Measurements from ENCODE around the gene NPAS2. TPM values are rescaled to one million over a fixed set of nuclear protein-coding genes. Genes with fewer than 3 reads are reported as not detected.
A peak's percentile ranks its signal among the peaks of the same experiment; 100 is the strongest.

Gene NPAS2
- total RNA-seq, 5 donors from 2014 or later (not counting 1 experiment from before 2014, with no cell fraction given), result 3.5 to 9.5 (median 4.4) TPM

DNA sequence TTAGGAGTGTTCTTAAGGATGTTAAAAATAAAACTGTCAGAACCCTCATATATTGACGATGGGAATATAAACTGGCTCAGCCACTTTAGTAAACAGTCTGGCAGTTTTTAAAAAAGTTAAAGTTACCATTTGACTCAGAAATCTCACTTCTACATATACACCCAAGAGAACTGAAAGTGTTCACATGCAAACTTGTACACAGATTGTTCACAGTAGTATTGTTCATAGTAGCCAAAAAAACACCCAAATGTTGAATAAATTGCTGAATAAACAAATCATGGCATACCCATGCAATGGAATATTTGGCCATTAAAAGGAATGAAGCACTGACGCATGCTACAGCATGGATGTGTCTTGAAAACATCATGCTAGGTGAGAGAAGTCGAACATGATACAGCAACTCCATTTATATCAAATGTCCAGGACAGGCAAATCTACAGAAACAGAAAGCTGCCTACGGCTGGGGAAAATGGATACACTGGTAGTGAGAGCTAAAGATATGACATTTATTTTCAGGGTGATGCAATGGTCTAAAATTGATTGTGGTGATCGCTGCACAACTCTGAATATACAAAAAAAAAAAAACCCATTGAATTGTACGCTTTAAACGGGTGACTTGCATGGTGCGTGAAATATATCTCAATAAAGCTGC, 192.2 kb downstream of the NPAS2 start:
- CTCF ChIA-PET, result interaction anchor here (0.6 to 1.6 kb wide), 19 partner anchors 8 to 1163 kb away, joined by 3 to 42 read pairs (median 3); partner anchors contain the start of genes CREG2 (in 1 of the 2), PDCL3 (in 1 of the 2) and RPL31 (in 1 of the 2)
- no peak for DNase-seq
- no peak overlapping the region for H3K4me3 ChIP-seq (ENCODE audit: control insufficient read depth in 1 of 2, extremely low read depth in 1 of 2, low read length in 1 of 2)
- POLR2A ChIA-PET, result interaction anchor here (0.6 to 1.0 kb wide), 4 partner anchors 9 to 498 kb away, joined by 3 read pairs; no protein-coding TSS in a partner anchor
- peaks cover 18 to 24% (median 20%) of the 10 kb centered on the region in 3 donors for H3K4me1 Mint-ChIP-seq
- no peaks in the 10 kb centered on the region for H3K27me3 ChIP-seq (replicated peaks in 1 of 2; ENCODE audit: control insufficient read depth in 2 of 2, extremely low read depth in 1 of 2, insufficient read depth in 2 of 2, low read length in 1 of 2)
- H3K4me1 ChIP-seq (ENCODE audit: control insufficient read depth in 1 of 2, extremely low read depth in 1 of 2, insufficient read depth in 2 of 2, low read length in 2 of 2), result no peaks in the 10 kb centered on the region
- no peak for ATAC-seq (replicated peaks in 1 of 4)
- no peaks in the 10 kb centered on the region for H3K27me3 Mint-ChIP-seq
- H3K27ac ChIP-seq (ENCODE audit: low read length), result no peak overlapping the region
- no peaks in the 10 kb centered on the region for H3K9me3 ChIP-seq
- peaks cover 0 to 31% of the 10 kb centered on the region in 2 donors for H3K36me3 ChIP-seq (ENCODE audit: control insufficient read depth in 2 of 2, extremely low read depth in 1 of 2, insufficient read depth in 1 of 2, low read length in 1 of 2)
- H3K9me3 Mint-ChIP-seq, result no peaks in the 10 kb centered on the region
- no peak overlapping the region for H3K4me3 Mint-ChIP-seq
- no CpG with 5 or more reads among the region's 8 CpGs for WGBS (ENCODE audit: insufficient coverage)
- peak overlapping the region; percentile 4 to 18 for H3K27ac Mint-ChIP-seq
- H3K36me3 Mint-ChIP-seq, result peaks cover 21% of the 10 kb centered on the region

- DNase-seq (peak in 16 of 35 experiments; percentile 9 to 71 (median 16)), ATAC-seq (replicated peaks in 1 of 4) (no peak)
- Histone ChIP-seq H3K4me3 (ENCODE audit: control insufficient read depth in 1 of 2, extremely low read depth in 1 of 2, low read length in 1 of 2) (no peak overlapping the region), H3K4me1 (ENCODE audit: control insufficient read depth in 1 of 2, extremely low read depth in 1 of 2, insufficient read depth in 2 of 2, low read length in 2 of 2) (no peaks in the 10 kb centered on the region), H3K36me3 (ENCODE audit: control insufficient read depth in 2 of 2, extremely low read depth in 1 of 2, insufficient read depth in 1 of 2, low read length in 1 of 2) (peaks cover 0 to 26% of the 10 kb centered on the region in 2 donors), H3K27ac (ENCODE audit: low read length) (no peak overlapping the region), H3K9me3 (no peaks in the 10 kb centered on the region), H3K27me3 (replicated peaks in 1 of 2; ENCODE audit: control insufficient read depth in 2 of 2, extremely low read depth in 1 of 2, insufficient read depth in 2 of 2, low read length in 1 of 2) (no peaks in the 10 kb centered on the region)
- Mint-ChIP-seq H3K36me3 (peaks cover 16% of the 10 kb centered on the region), H3K27me3 (no peaks in the 10 kb centered on the region), H3K9me3 (no peaks in the 10 kb centered on the region), H3K4me3 (no peak overlapping the region), H3K27ac (peak overlapping the region in 1 of 2 donors; percentile 18), H3K4me1 (peaks cover 15 to 24% (median 16%) of the 10 kb centered on the region in 3 donors)
- ChIA-PET CTCF (interaction anchor here (0.6 to 1.6 kb wide), 19 partner anchors 9 to 1164 kb away, joined by 3 to 42 read pairs (median 4); partner anchors contain the start of genes CREG2 (in 1 of the 2), PDCL3 (in 1 of the 2) and RPL31 (in 1 of the 2)), POLR2A (interaction anchor here in 1 of 2 donors (0.6 to 1.0 kb wide), 3 partner anchors 9 to 192 kb away, joined by 3 to 4 read pairs (median 3); no protein-coding TSS in a partner anchor)
- 61% methylated on average over 4 of the region's 5 CpGs for WGBS (ENCODE audit: insufficient coverage)
Measured at GRCh38 chr2:101012706-101013181, 192.8 kb downstream of the NPAS2 start.

DNA sequence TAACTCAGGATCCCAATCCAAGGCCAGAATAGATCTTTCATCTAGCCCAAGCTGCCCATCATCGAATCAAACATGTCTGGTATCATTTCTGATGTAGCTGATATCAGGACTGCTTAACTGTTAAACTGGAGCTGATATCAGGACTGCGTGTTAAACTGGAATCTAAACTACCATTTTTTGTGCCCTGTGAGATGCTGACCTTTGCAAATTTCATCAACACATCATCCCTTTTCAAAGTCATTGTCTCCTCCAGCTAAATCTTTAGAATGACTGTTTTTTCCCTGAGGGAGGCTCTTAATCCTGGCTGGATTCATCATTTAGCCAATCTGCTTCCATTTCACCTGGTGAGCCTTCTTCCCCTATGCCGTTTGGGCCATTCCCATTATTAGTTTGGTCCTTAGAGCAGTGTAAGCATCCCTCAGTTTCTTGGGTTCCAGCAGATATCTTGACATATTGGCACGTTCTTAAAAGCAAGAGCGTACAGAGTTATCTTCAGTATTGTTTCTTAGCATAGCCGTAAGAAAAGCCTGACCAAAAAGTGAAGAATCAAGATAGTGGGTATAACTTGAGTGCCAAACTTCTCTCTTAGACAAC, 194.4 kb downstream of the NPAS2 start:
- ATAC-seq (replicated peaks in 1 of 4) (no peak), DNase-seq (no peak)
- Mint-ChIP-seq H3K4me3 (no peak overlapping the region), H3K4me1 (peaks cover 9 to 11% (median 9%) of the 10 kb centered on the region in 3 donors), H3K27ac (no peak overlapping the region), H3K27me3 (no peaks in the 10 kb centered on the region), H3K36me3 (peaks cover 12% of the 10 kb centered on the region), H3K9me3 (no peaks in the 10 kb centered on the region)
- POLR2A ChIA-PET, result no interaction called here
- H3K27me3 ChIP-seq (replicated peaks in 1 of 2; ENCODE audit: control insufficient read depth in 2 of 2, extremely low read depth in 1 of 2, insufficient read depth in 2 of 2, low read length in 1 of 2), result no peaks in the 10 kb centered on the region
- no peak overlapping the region for H3K27ac ChIP-seq (ENCODE audit: low read length)
- no peaks in the 10 kb centered on the region for H3K9me3 ChIP-seq
- H3K36me3 ChIP-seq (ENCODE audit: control insufficient read depth in 2 of 2, extremely low read depth in 1 of 2, insufficient read depth in 1 of 2, low read length in 1 of 2), result peaks cover 0 to 28% of the 10 kb centered on the region in 2 donors
- H3K4me3 ChIP-seq (ENCODE audit: control insufficient read depth in 1 of 2, extremely low read depth in 1 of 2, low read length in 1 of 2), result no peak overlapping the region
- CTCF ChIA-PET, result interaction anchor here in 1 of 2 donors (0.7 kb wide), 3 partner anchors 8 to 12 kb away, joined by 3 to 6 read pairs (median 4); no protein-coding TSS in a partner anchor
- 100% methylated on average over 1 of the region's 6 CpGs for WGBS (ENCODE audit: insufficient coverage)
- H3K4me1 ChIP-seq (ENCODE audit: control insufficient read depth in 1 of 2, extremely low read depth in 1 of 2, insufficient read depth in 2 of 2, low read length in 2 of 2), result no peaks in the 10 kb centered on the region

DNA sequence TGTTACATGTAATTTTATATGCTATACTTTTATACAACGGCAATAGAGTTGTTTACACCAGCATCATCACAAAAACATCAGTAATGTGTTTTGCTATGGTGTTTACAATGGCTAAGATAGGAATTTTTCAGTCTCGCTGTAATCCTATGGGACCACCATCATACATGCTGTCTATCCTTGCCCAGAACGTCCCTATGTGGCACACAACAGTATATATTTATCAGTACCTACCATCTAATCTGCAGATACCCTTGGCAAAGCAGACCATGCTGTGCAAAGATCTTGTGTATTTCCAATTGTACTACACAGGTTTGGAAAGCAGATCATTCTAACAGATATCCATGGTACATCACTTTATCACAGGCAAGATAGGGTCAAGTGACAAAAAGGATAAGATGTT, 197.4 kb downstream of the NPAS2 start:
- Mint-ChIP-seq H3K27ac (no peak overlapping the region), H3K9me3 (no peaks in the 10 kb centered on the region), H3K27me3 (no peaks in the 10 kb centered on the region), H3K4me1 (peaks cover 4 to 6% (median 4%) of the 10 kb centered on the region in 3 donors), H3K4me3 (no peak overlapping the region), H3K36me3 (peaks cover 8% of the 10 kb centered on the region)
- ATAC-seq (replicated peaks in 1 of 4) (no peak), DNase-seq (no peak)
- ChIA-PET CTCF (interaction anchor here in 1 of 2 donors (0.7 kb wide), 1 partner anchor 1221 kb away, joined by 3 read pairs; no protein-coding TSS in a partner anchor), POLR2A (no interaction called here)
- no peaks in the 10 kb centered on the region for H3K4me1 ChIP-seq (ENCODE audit: control insufficient read depth in 1 of 2, extremely low read depth in 1 of 2, insufficient read depth in 2 of 2, low read length in 2 of 2)
- H3K9me3 ChIP-seq, result no peaks in the 10 kb centered on the region
- WGBS (ENCODE audit: insufficient coverage), result no CpG with 5 or more reads among the region's 3 CpGs
- H3K4me3 ChIP-seq (ENCODE audit: control insufficient read depth in 1 of 2, extremely low read depth in 1 of 2, low read length in 1 of 2), result no peak overlapping the region
- peaks cover 3 to 12% of the 10 kb centered on the region in 2 donors for H3K36me3 ChIP-seq (ENCODE audit: control insufficient read depth in 2 of 2, extremely low read depth in 1 of 2, insufficient read depth in 1 of 2, low read length in 1 of 2)
- H3K27ac ChIP-seq (ENCODE audit: low read length), result no peak overlapping the region
- H3K27me3 ChIP-seq (replicated peaks in 1 of 2; ENCODE audit: control insufficient read depth in 2 of 2, extremely low read depth in 1 of 2, insufficient read depth in 2 of 2, low read length in 1 of 2), result no peaks in the 10 kb centered on the region

- no peaks in the 10 kb centered on the region for H3K9me3 Mint-ChIP-seq
- POLR2A ChIA-PET, result no interaction called here
- CTCF ChIA-PET, result no interaction called here
Measured at GRCh38 chr2:101018934-101019333, 199.0 kb downstream of the NPAS2 start.

GRCh38 chr2:101022221-101022620, 202.3 kb downstream of the NPAS2 start:
- ATAC-seq (replicated peaks in 1 of 4), result no peak
- Mint-ChIP-seq H3K27ac (no peak overlapping the region), H3K27me3 (no peaks in the 10 kb centered on the region), H3K4me1 (no peaks in the 10 kb centered on the region), H3K9me3 (no peaks in the 10 kb centered on the region), H3K36me3 (peaks cover 3% of the 10 kb centered on the region), H3K4me3 (no peak overlapping the region)
- CTCF ChIA-PET, result interaction anchor here in 1 of 2 donors (0.5 kb wide), 1 partner anchor 8 kb away, joined by 3 read pairs; no protein-coding TSS in a partner anchor
- DNase-seq, result no peak
- peaks cover 3 to 9% of the 10 kb centered on the region in 2 donors for H3K36me3 ChIP-seq (ENCODE audit: control insufficient read depth in 2 of 2, extremely low read depth in 1 of 2, insufficient read depth in 1 of 2, low read length in 1 of 2)
- POLR2A ChIA-PET, result no interaction called here
- no peaks in the 10 kb centered on the region for H3K9me3 ChIP-seq
- H3K27ac ChIP-seq (ENCODE audit: low read length), result no peak overlapping the region
- no peak overlapping the region for H3K4me3 ChIP-seq (ENCODE audit: control insufficient read depth in 1 of 2, extremely low read depth in 1 of 2, low read length in 1 of 2)
- H3K27me3 ChIP-seq (replicated peaks in 1 of 2; ENCODE audit: control insufficient read depth in 2 of 2, extremely low read depth in 1 of 2, insufficient read depth in 2 of 2, low read length in 1 of 2), result no peaks in the 10 kb centered on the region
- no peaks in the 10 kb centered on the region for H3K4me1 ChIP-seq (ENCODE audit: control insufficient read depth in 1 of 2, extremely low read depth in 1 of 2, insufficient read depth in 2 of 2, low read length in 2 of 2)
- WGBS (ENCODE audit: insufficient coverage), result 94% methylated on average over 13 of the region's 16 CpGs

More at GRCh38 chr2:101018934-101019333, 199.0 kb downstream of the NPAS2 start:
- WGBS (ENCODE audit: insufficient coverage), result 100% methylated on average over 2 of the region's 8 CpGs
- Histone ChIP-seq H3K36me3 (ENCODE audit: control insufficient read depth in 2 of 2, extremely low read depth in 1 of 2, insufficient read depth in 1 of 2, low read length in 1 of 2) (peaks cover 3 to 9% of the 10 kb centered on the region in 2 donors), H3K4me1 (ENCODE audit: control insufficient read depth in 1 of 2, extremely low read depth in 1 of 2, insufficient read depth in 2 of 2, low read length in 2 of 2) (no peaks in the 10 kb centered on the region), H3K27me3 (replicated peaks in 1 of 2; ENCODE audit: control insufficient read depth in 2 of 2, extremely low read depth in 1 of 2, insufficient read depth in 2 of 2, low read length in 1 of 2) (no peaks in the 10 kb centered on the region), H3K4me3 (ENCODE audit: control insufficient read depth in 1 of 2, extremely low read depth in 1 of 2, low read length in 1 of 2) (no peak overlapping the region), H3K27ac (ENCODE audit: low read length) (no peak overlapping the region), H3K9me3 (no peaks in the 10 kb centered on the region)
- H3K36me3 Mint-ChIP-seq, result peaks cover 8% of the 10 kb centered on the region
- DNase-seq (no peak), ATAC-seq (replicated peaks in 1 of 4) (no peak)
- no peak overlapping the region for H3K4me3 Mint-ChIP-seq
- no peak overlapping the region for H3K27ac Mint-ChIP-seq
- no peaks in the 10 kb centered on the region for H3K27me3 Mint-ChIP-seq
- no peaks in the 10 kb centered on the region for H3K4me1 Mint-ChIP-seq

Measured in T-cell (primary cell).